ENCODE measurements around the gene MRPL49.

DNA sequence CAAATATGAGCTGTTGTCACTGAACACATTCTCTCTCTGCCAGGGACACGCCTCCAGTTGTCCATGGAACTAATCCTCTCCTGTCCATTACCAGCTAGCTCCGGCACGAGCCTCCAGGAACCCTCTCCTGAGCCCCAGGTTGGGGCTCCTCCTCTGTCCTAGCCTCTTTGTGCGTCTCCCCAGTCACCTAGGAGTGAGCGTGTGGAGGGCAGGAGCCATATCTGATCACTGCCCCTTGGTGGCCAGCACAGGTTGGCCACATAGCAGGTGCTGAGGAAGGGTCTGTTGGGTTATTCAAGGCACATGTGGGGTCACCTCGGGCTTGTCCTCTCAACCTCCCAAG lies 9.7 kb downstream of the MRPL49 start:
- TF ChIP-seq, protein P1, sequence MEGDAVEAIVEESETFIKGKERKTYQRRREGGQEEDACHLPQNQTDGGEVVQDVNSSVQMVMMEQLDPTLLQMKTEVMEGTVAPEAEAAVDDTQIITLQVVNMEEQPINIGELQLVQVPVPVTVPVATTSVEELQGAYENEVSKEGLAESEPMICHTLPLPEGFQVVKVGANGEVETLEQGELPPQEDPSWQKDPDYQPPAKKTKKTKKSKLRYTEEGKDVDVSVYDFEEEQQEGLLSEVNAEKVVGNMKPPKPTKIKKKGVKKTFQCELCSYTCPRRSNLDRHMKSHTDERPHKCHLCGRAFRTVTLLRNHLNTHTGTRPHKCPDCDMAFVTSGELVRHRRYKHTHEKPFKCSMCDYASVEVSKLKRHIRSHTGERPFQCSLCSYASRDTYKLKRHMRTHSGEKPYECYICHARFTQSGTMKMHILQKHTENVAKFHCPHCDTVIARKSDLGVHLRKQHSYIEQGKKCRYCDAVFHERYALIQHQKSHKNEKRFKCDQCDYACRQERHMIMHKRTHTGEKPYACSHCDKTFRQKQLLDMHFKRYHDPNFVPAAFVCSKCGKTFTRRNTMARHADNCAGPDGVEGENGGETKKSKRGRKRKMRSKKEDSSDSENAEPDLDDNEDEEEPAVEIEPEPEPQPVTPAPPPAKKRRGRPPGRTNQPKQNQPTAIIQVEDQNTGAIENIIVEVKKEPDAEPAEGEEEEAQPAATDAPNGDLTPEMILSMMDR (IDR thresholded peaks at IDR 0.05): no peak
- TF ChIP-seq EP300 (IDR thresholded peaks at IDR 0.05): no peak

All from ovary (tissue), 3 donors.